SU-DHL-6 (cell line): Measurements from ENCODE around the gene RAPGEF4.

Source experiments
- EZH2phosphoT487 ChIP-seq: fragments of 200-600 bp; sonication (generic), shearing (Covaris generic); conservative IDR thresholded peaks from 2 replicates; pipeline ENCODE4 v1.6.1; 2018; ENCODE audit warnings: mild to moderate bottlenecking, antibody characterized with exemption, low read length, moderate library complexity, mixed read lengths
- TF ChIP-seq, protein P1 (sequence below): fragments of 200-600 bp; sonication (generic); IDR thresholded peaks from one replicate; pipeline ENCODE4 v1.5.1; 2017; ENCODE audit warnings: antibody characterized with exemption, mild to moderate bottlenecking, low read length, moderate library complexity; ENCODE audit not compliant: insufficient read depth, poor library complexity, severe bottlenecking

DNA sequence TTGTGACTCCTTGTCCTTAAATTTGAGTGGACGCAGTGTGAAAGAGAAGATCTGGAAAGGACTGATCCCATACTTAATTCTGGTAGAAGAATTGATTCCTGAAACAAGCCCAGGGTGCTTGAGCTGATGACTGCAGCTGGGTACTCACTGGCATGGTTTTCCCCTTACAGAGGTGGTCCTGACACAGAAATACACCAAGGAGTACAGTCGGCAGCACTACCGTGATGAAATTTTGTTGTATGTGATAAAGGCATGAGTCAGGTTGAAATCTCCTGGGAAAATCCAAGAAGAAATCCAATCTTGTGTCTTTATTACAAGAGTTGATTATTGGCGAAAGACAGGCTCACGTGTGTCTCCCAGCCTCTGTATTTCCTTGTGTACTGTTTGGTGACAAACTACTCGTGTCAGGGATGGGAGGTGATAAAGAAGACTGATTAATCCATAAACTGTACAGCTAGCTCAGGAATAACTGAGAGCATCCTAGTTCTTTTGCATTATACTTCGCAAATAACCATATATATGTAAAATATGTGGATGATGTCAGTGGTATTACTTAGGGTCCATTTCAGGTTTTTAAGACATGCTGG lies 76.6 kb downstream of the RAPGEF4 start:
- TF ChIP-seq, protein P1, sequence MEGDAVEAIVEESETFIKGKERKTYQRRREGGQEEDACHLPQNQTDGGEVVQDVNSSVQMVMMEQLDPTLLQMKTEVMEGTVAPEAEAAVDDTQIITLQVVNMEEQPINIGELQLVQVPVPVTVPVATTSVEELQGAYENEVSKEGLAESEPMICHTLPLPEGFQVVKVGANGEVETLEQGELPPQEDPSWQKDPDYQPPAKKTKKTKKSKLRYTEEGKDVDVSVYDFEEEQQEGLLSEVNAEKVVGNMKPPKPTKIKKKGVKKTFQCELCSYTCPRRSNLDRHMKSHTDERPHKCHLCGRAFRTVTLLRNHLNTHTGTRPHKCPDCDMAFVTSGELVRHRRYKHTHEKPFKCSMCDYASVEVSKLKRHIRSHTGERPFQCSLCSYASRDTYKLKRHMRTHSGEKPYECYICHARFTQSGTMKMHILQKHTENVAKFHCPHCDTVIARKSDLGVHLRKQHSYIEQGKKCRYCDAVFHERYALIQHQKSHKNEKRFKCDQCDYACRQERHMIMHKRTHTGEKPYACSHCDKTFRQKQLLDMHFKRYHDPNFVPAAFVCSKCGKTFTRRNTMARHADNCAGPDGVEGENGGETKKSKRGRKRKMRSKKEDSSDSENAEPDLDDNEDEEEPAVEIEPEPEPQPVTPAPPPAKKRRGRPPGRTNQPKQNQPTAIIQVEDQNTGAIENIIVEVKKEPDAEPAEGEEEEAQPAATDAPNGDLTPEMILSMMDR: no peak
- TF ChIP-seq EZH2phosphoT487: no peak
